Loucy (cell line): Measurements from ENCODE around the gene PCCA.
"Not testable (repeated sequence)": the region's sequence is repeated elsewhere in the genome, so short reads cannot be mapped to it uniquely, and the experiment has no call there.

Source experiments
- H2AFZ ChIP-seq: fragments of 200-600 bp; sonication (generic); 2 replicates; pipeline ENCODE4 v1.6.0; 2016; ENCODE audit warnings: antibody characterized with exemption, mild to moderate bottlenecking, low read length, moderate library complexity
- H3F3A ChIP-seq: fragments of 200-600 bp; 2 replicates; pipeline ENCODE4 v1.6.0; 2016; ENCODE audit warnings: antibody characterized with exemption, low read depth, mild to moderate bottlenecking
- H3K27me3 ChIP-seq: fragments of 200-600 bp; sonication (generic); 2 replicates; pipeline ENCODE4 v1.6.1; 2014; ENCODE audit warnings: low read length, mild to moderate bottlenecking; ENCODE audit not compliant: insufficient read depth, poor library complexity, severe bottlenecking
- H3K36me3 ChIP-seq: fragments of 200-600 bp; sonication (generic); 2 replicates; pipeline ENCODE4 v1.6.1; 2016; ENCODE audit warnings: low read length; ENCODE audit not compliant: insufficient read depth
- H3K4me1 ChIP-seq: fragments of 200-600 bp; sonication (generic); 2 replicates; pipeline ENCODE4 v1.5.1; 2014; ENCODE audit warnings: low read length, mild to moderate bottlenecking; ENCODE audit not compliant: insufficient read depth, poor library complexity, severe bottlenecking
- H3K4me2 ChIP-seq: fragments of 200-600 bp; sonication (generic); 2 replicates; pipeline ENCODE4 v1.6.0; 2014; ENCODE audit warnings: antibody characterized with exemption, low read length, low read depth, mild to moderate bottlenecking; ENCODE audit not compliant: poor library complexity, severe bottlenecking
- H3K4me3 ChIP-seq: fragments of 200-600 bp; sonication (generic); 2 replicates; pipeline ENCODE4 v1.5.1; 2014; ENCODE audit warnings: low read length, mild to moderate bottlenecking, mixed read lengths; ENCODE audit not compliant: poor library complexity, severe bottlenecking
- H3K79me2 ChIP-seq: fragments of 200-600 bp; sonication (generic); 2 replicates; pipeline ENCODE4 v1.6.1; 2014; ENCODE audit warnings: low read length; ENCODE audit not compliant: insufficient read depth
- H3K9ac ChIP-seq: fragments of 200-600 bp; sonication (generic); 2 replicates; pipeline ENCODE4 v1.6.0; 2014; ENCODE audit warnings: mild to moderate bottlenecking, low read depth, low read length, moderate library complexity; ENCODE audit not compliant: poor library complexity, severe bottlenecking
- H3K9me2 ChIP-seq: fragments of 200-600 bp; sonication (generic); replicated peaks from 2 replicates; pipeline ENCODE4 v1.6.1; 2016; ENCODE audit warnings: low read depth, low read length, mixed read lengths
- H3K9me3 ChIP-seq: fragments of 200-600 bp; sonication (generic); 2 replicates; pipeline ENCODE4 v1.6.1; 2014; ENCODE audit warnings: mild to moderate bottlenecking, antibody characterized with exemption, low read length, low read depth; ENCODE audit not compliant: insufficient read depth
- H4K20me1 ChIP-seq: fragments of 200-600 bp; sonication (generic); 2 replicates; pipeline ENCODE4 v1.6.0; 2014; ENCODE audit warnings: antibody characterized with exemption, low read length, mild to moderate bottlenecking; ENCODE audit not compliant: insufficient read depth, poor library complexity, severe bottlenecking
- EZH2phosphoT487 ChIP-seq: fragments of 200-600 bp; IDR thresholded peaks from 2 replicates; pipeline ENCODE4 v1.6.1; 2018; ENCODE audit warnings: antibody characterized with exemption, mild to moderate bottlenecking, moderate library complexity, borderline replicate concordance
- TF ChIP-seq, protein P1 (sequence below): fragments of 200-600 bp; sonication (generic); conservative IDR thresholded peaks from 2 replicates; pipeline ENCODE4 v1.5.1; 2014; ENCODE audit warnings: mild to moderate bottlenecking, antibody characterized with exemption, low read length

PCCA gene

DNA sequence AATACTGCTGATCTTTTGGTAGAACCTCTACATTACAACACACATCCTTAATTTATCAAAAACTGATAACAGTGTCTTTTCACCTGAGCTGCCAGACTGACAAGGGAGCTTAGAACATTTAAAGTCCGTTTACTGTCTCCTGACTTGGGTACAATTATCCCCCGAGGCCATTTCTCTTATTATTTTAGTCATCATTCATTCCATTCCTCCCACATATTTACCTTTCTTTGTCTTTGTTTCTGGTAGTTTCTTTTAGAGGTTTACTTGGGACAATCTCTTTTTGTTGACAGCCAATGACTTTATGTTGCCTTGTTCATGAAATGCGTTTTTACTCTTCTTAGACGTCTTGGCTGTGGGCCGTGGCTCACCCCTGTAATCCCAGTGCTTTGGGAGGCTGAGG is 186.9 kb downstream of the PCCA start:
- Histone ChIP-seq H3K9me2 (no peaks in the 10 kb centered on the region), H3K9ac (peak overlapping the region; percentile 72), H3K9me3 (no peaks in the 10 kb centered on the region), H3F3A (no peaks in the 10 kb centered on the region), H3K4me3 (peak overlapping the region; percentile 63), H3K36me3 (no peaks in the 10 kb centered on the region), H3K79me2 (peaks cover 4% of the 10 kb centered on the region; the same call in 1 of the 2 replicates), H4K20me1 (no peaks in the 10 kb centered on the region), H3K4me2 (peak overlapping the region; percentile 87), H2AFZ (peak overlapping the region; percentile 59; the same call in 1 of the 2 replicates), H3K4me1 (peaks cover 44% of the 10 kb centered on the region), H3K27me3 (no peaks in the 10 kb centered on the region)
- no peak for TF ChIP-seq EZH2phosphoT487
- TF ChIP-seq, protein P1, sequence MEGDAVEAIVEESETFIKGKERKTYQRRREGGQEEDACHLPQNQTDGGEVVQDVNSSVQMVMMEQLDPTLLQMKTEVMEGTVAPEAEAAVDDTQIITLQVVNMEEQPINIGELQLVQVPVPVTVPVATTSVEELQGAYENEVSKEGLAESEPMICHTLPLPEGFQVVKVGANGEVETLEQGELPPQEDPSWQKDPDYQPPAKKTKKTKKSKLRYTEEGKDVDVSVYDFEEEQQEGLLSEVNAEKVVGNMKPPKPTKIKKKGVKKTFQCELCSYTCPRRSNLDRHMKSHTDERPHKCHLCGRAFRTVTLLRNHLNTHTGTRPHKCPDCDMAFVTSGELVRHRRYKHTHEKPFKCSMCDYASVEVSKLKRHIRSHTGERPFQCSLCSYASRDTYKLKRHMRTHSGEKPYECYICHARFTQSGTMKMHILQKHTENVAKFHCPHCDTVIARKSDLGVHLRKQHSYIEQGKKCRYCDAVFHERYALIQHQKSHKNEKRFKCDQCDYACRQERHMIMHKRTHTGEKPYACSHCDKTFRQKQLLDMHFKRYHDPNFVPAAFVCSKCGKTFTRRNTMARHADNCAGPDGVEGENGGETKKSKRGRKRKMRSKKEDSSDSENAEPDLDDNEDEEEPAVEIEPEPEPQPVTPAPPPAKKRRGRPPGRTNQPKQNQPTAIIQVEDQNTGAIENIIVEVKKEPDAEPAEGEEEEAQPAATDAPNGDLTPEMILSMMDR = no peak

DNA sequence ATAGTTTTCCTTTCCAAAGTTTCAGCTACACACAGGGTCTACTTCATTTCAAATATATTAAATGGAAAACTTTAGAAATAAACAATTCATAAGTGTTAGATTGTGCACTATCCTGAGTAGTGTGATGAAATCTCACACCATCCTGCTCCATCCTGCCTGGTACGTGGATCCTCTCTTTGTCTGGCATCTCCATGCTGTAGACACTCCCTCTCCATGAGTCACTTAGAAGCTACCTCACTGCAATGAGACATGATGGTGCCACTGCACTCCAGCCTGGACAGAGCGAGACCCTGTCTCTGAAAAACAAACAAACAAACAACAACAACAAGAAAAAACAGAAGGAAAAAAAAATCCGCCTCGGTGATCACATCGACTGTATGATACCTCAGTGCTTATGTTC is 191.8 kb downstream of the PCCA start:
- TF ChIP-seq, protein P1 = no peak
- no peak for TF ChIP-seq EZH2phosphoT487

DNA sequence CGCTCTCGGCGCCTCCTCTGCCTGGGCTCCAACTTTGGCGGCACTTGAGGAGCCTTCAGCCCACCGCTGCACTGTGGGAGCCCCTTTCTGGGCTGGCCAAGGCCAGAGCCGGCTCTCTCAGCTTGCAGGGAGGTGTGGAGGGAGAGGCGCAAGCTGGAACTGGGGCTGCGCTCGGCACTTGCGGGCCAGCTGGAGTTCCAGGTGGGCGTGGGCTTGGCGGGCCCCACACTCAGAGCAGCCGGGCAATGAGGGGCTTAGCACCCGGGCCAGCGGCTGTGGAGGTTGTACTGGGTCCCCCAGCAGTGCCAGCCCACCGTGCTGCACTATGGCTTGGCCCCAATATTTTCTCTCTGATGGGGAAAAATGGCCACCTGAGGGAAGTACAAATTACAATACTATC is 193.4 kb downstream of the PCCA start:
- H3K79me2 ChIP-seq, H4K20me1 ChIP-seq, H3K36me3 ChIP-seq, H3K9me2 ChIP-seq, H3K4me2 ChIP-seq, H3K9ac ChIP-seq, H3K4me3 ChIP-seq, H3F3A ChIP-seq, H2AFZ ChIP-seq, H3K27me3 ChIP-seq, H3K4me1 ChIP-seq, H3K9me3 ChIP-seq: not testable (repeated sequence)

More for the DNA sequence above, 191.8 kb downstream of the PCCA start:
- no peaks in the 10 kb centered on the region for H3K36me3 ChIP-seq
- H3K9me2 ChIP-seq = no peaks in the 10 kb centered on the region
- H2AFZ ChIP-seq = no peak overlapping the region
- no peaks in the 10 kb centered on the region for H4K20me1 ChIP-seq
- no peaks in the 10 kb centered on the region for H3F3A ChIP-seq
- H3K4me2 ChIP-seq = no peak overlapping the region
- no peak overlapping the region for H3K4me3 ChIP-seq
- no peaks in the 10 kb centered on the region for H3K9me3 ChIP-seq
- peaks cover 23% of the 10 kb centered on the region for H3K4me1 ChIP-seq
- no peaks in the 10 kb centered on the region for H3K27me3 ChIP-seq
- H3K9ac ChIP-seq = no peak overlapping the region
- H3K79me2 ChIP-seq = peaks cover 4% of the 10 kb centered on the region; the same call in 1 of the 2 replicates

GRCh38 chr13:100290165-100290801 is 201.4 kb downstream of the PCCA start:
- TF ChIP-seq EZH2phosphoT487 = no peak
- TF ChIP-seq, protein P1 = no peak
- no peaks in the 10 kb centered on the region for H3K9me3 ChIP-seq
- H2AFZ ChIP-seq = no peak overlapping the region
- no peak overlapping the region for H3K4me2 ChIP-seq
- H3K27me3 ChIP-seq = no peaks in the 10 kb centered on the region
- no peak overlapping the region for H3K4me3 ChIP-seq
- H3K79me2 ChIP-seq = no peaks in the 10 kb centered on the region
- H3K4me1 ChIP-seq = peaks cover 3% of the 10 kb centered on the region
- no peaks in the 10 kb centered on the region for H3F3A ChIP-seq
- H4K20me1 ChIP-seq = no peaks in the 10 kb centered on the region
- no peaks in the 10 kb centered on the region for H3K36me3 ChIP-seq
- no peaks in the 10 kb centered on the region for H3K9me2 ChIP-seq
- H3K9ac ChIP-seq = no peak overlapping the region
